HFF-Myc (cell line): Measurements from ENCODE around the gene GRAMD1B.
"Not testable (repeated sequence)": the region's sequence is repeated elsewhere in the genome, so short reads cannot be mapped to it uniquely, and the experiment has no call there.

Source experiments
- DNase-seq: peaks from one replicate; pipeline ENCODE4 v3.0.0-alpha.2; 2011; ENCODE audit warnings: low read depth; ENCODE audit errors: extremely low read depth
- H3K4me3 ChIP-seq: replicated peaks from 2 replicates; pipeline ENCODE4 v1.5.1; 2011; ENCODE audit warnings: low read depth, mild to moderate bottlenecking, control low read depth, low read length
- CTCF ChIP-seq: IDR thresholded peaks from 2 replicates; pipeline ENCODE4 v1.5.1; 2012; ENCODE audit warnings: mild to moderate bottlenecking, low read depth, low read length, control low read depth; ENCODE audit errors: missing control alignments

GRAMD1B gene

GRCh38 chr11:123567466-123567865 lies 137.4 kb downstream of the GRAMD1B start:
- no peak overlapping the region for H3K4me3 ChIP-seq
- no peak for DNase-seq
- TF ChIP-seq CTCF: no peak

GRCh38 chr11:123568367-123568870 lies 138.3 kb downstream of the GRAMD1B start:
- TF ChIP-seq CTCF: no peak
- no peak for DNase-seq
- H3K4me3 ChIP-seq: no peak overlapping the region

GRCh38 chr11:123569393-123569792 lies 139.3 kb downstream of the GRAMD1B start:
- DNase-seq: no peak
- H3K4me3 ChIP-seq: no peak overlapping the region
- TF ChIP-seq CTCF: no peak

DNA sequence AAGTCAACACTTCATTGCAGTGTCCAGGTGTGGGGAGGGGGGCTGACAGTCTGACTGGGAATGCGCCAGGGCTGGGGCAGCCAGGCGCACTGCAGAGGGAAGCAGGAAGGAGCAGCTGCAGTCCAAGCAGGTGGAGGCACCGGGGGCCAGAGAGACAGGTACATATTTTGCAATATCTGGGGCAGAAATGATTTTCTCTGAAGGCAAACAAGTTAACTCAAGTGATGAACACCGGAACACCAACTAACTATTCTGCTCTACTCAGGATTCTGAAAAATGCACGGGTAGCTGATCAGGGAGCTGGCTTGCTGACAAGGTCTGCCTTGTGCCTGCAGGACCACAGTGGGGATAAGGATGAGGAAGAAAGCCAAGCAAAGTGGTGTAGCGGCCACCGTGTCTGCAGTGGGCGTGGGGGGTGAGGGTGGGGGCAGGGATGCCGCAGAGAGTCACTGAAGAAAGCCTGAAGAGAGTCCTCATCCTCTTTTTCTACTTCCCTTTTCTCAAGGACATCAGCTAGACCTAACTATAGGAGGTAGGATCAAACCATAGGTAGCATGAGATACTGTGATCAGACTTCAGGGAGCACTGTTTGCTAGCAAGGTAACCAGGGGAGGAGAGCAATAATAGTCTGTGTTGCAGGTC lies 141.0 kb downstream of the GRAMD1B start:
- H3K4me3 ChIP-seq: no peak overlapping the region
- no peak for DNase-seq
- TF ChIP-seq CTCF: no peak

DNA sequence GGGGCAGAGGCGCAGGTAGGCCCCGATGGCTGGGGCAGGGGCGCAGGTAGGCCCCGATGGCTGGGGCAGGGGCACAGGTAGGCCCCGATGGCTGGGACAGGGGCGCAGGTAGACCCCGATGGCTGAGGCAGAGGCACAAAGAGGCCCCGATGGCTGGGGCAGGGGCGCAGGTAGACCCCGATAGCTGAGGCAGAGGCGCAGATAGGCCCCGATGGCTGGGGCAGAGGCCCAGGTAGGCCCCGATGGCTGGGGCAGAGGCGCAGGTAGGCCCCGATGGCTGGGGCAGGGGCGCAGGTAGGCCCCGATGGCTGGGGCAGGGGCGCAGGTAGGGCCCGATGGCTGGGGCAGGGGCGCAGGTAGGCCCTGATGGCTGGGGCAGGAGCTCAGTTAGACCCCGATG lies 142.7 kb downstream of the GRAMD1B start:
- not testable (repeated sequence) for DNase-seq, H3K4me3 ChIP-seq

GRCh38 chr11:123573286-123573685 lies 143.2 kb downstream of the GRAMD1B start:
- TF ChIP-seq CTCF: no peak
- DNase-seq: no peak
- no peak overlapping the region for H3K4me3 ChIP-seq

GRCh38 chr11:123575441-123575840 lies 145.4 kb downstream of the GRAMD1B start:
- no peak for DNase-seq
- no peak for TF ChIP-seq CTCF
- no peak overlapping the region for H3K4me3 ChIP-seq
